Measurements from ENCODE around the gene ROS1. TPM values are rescaled to one million over a fixed set of nuclear protein-coding genes. Genes with fewer than 3 reads are reported as not detected.

ROS1 gene
- total RNA-seq, 1 donor = 0.43 TPM

DNA sequence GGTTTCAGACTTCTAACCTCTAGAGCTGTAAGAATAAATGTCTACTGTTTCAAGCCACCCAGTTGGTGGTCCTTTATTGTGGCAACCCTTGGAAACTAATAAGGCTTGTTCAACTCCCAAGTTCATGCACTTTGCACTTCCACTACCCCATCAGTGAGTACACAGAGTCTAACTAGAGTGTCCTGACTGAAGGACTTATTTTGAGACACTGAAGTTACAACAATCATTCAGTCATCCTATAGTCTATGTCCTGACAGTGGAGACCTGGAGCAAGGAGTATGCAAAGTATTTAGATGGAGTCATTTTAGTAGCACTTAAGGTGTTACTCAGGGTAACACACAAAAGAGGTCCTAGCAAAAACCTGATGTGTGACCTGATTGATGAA is 97.7 kb downstream of the ROS1 start:
- TF ChIP-seq, protein P1, sequence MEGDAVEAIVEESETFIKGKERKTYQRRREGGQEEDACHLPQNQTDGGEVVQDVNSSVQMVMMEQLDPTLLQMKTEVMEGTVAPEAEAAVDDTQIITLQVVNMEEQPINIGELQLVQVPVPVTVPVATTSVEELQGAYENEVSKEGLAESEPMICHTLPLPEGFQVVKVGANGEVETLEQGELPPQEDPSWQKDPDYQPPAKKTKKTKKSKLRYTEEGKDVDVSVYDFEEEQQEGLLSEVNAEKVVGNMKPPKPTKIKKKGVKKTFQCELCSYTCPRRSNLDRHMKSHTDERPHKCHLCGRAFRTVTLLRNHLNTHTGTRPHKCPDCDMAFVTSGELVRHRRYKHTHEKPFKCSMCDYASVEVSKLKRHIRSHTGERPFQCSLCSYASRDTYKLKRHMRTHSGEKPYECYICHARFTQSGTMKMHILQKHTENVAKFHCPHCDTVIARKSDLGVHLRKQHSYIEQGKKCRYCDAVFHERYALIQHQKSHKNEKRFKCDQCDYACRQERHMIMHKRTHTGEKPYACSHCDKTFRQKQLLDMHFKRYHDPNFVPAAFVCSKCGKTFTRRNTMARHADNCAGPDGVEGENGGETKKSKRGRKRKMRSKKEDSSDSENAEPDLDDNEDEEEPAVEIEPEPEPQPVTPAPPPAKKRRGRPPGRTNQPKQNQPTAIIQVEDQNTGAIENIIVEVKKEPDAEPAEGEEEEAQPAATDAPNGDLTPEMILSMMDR (IDR thresholded peaks at IDR 0.05; ENCODE audit: insufficient read depth, low read depth, low read length) = no peak
- DNase-seq (ENCODE audit: low read depth) = no peak
- H3K4me3 ChIP-seq (ENCODE audit: low read depth, low read length) = no peak overlapping the region

- DNase-seq (ENCODE audit: low read depth) = no peak
- TF ChIP-seq, protein P1 (IDR thresholded peaks at IDR 0.05; ENCODE audit: insufficient read depth, low read depth, low read length) = no peak
- no peak overlapping the region for H3K4me3 ChIP-seq (ENCODE audit: low read depth, low read length)
Observed at GRCh38 chr6:117327149-117328004, 98.4 kb downstream of the ROS1 start.

DNA sequence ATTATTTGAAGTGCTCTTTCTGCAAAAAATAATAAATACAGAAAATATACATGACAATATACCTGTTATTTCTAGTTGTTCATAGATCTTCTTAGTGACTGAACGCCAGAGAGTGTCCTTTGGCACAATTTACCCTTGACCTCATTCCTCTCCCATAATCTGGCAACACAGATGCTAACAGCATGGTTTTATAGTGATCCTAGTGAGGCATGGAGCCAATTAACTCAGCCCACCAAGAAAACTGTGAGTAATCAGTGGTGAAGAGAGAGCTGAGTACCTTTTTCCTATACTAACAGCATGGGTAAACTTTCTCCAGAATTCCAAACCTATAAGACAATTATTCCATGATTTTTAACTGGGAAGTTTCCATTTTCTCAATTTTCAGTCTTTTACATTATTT is 99.3 kb downstream of the ROS1 start:
- H3K4me3 ChIP-seq (ENCODE audit: low read depth, low read length) = no peak overlapping the region
- TF ChIP-seq, protein P1 (IDR thresholded peaks at IDR 0.05; ENCODE audit: insufficient read depth, low read depth, low read length) = no peak
- DNase-seq (ENCODE audit: low read depth) = no peak

- TF ChIP-seq, protein P1 (IDR thresholded peaks at IDR 0.05; ENCODE audit: insufficient read depth, low read depth, low read length) = peak; percentile 39
- no peak overlapping the region for H3K4me3 ChIP-seq (ENCODE audit: low read depth, low read length)
- peak; percentile 7 for DNase-seq (ENCODE audit: low read depth)
Observed at GRCh38 chr6:117317261-117317660, 108.5 kb downstream of the ROS1 start.

GRCh38 chr6:117311726-117312125 is 114.0 kb downstream of the ROS1 start:
- DNase-seq (ENCODE audit: low read depth) = no peak
- TF ChIP-seq, protein P1 (IDR thresholded peaks at IDR 0.05; ENCODE audit: insufficient read depth, low read depth, low read length) = no peak
- H3K4me3 ChIP-seq (ENCODE audit: low read depth, low read length) = no peak overlapping the region

DNA sequence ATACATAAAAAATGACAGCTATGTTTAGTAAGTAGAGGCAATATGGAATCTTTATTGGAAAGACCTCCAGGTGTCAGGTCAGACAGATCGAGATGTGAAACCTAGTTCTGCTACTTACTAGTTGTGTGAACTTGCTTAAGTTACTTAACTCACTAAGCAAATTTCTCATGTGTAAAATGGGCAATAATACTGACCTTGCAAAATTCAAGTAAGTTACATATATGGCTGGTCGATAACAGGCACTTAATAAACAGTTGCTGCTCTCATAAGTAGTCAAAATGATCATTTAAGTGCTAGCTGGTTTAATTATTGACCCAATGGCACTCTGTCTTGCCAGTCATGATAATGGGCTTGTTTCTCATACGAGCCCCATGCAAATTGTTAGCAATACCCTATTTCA is 114.4 kb downstream of the ROS1 start:
- H3K4me3 ChIP-seq (ENCODE audit: low read depth, low read length) = no peak overlapping the region
- DNase-seq (ENCODE audit: low read depth) = no peak

More for the DNA sequence above, 114.4 kb downstream of the ROS1 start:
- TF ChIP-seq, protein P1 (IDR thresholded peaks at IDR 0.05; ENCODE audit: insufficient read depth, low read depth, low read length) = no peak
